ENCODE measurements around the gene STARD13.

Gene STARD13

GRCh38 chr13:33193428-33193974 lies 92.1 kb downstream of the STARD13 start:
- DNase-seq (ENCODE audit: insufficient read length, low spot score) (no peak), FAIRE-seq (no peak)
- TF ChIP-seq POLR2A (IDR thresholded peaks at IDR 0.05; ENCODE audit: low read depth, low read length): no peak

GRCh38 chr13:33191425-33192210 lies 93.9 kb downstream of the STARD13 start:
- FAIRE-seq: no peak
- DNase-seq (ENCODE audit: insufficient read length, low spot score): no peak
- no peak for TF ChIP-seq POLR2A (IDR thresholded peaks at IDR 0.05; ENCODE audit: low read depth, low read length)

- TF ChIP-seq POLR2A (IDR thresholded peaks at IDR 0.05; ENCODE audit: low read depth, low read length): no peak
- no peak for DNase-seq (ENCODE audit: insufficient read length, low spot score)
- no peak for FAIRE-seq
Observed at GRCh38 chr13:33189470-33189869, 96.1 kb downstream of the STARD13 start.

GRCh38 chr13:33188093-33188882 lies 97.3 kb downstream of the STARD13 start:
- TF ChIP-seq POLR2A (IDR thresholded peaks at IDR 0.05; ENCODE audit: low read depth, low read length): no peak
- no peak for FAIRE-seq
- no peak for DNase-seq (ENCODE audit: insufficient read length, low spot score)

- DNase-seq (ENCODE audit: insufficient read length, low spot score) (no peak), FAIRE-seq (no peak)
- no peak for TF ChIP-seq POLR2A (IDR thresholded peaks at IDR 0.05; ENCODE audit: low read depth, low read length)
Observed at GRCh38 chr13:33186861-33187291, 98.7 kb downstream of the STARD13 start.

- FAIRE-seq (no peak), DNase-seq (ENCODE audit: insufficient read length, low spot score) (no peak)
- no peak for TF ChIP-seq POLR2A (IDR thresholded peaks at IDR 0.05; ENCODE audit: low read depth, low read length)
Observed at GRCh38 chr13:33185853-33186252, 99.7 kb downstream of the STARD13 start.

GRCh38 chr13:33184530-33184929 lies 101.0 kb downstream of the STARD13 start:
- FAIRE-seq (no peak), DNase-seq (ENCODE audit: insufficient read length, low spot score) (no peak)
- TF ChIP-seq POLR2A (IDR thresholded peaks at IDR 0.05; ENCODE audit: low read depth, low read length): no peak

GRCh38 chr13:33184112-33184490 lies 101.5 kb downstream of the STARD13 start:
- no peak for TF ChIP-seq POLR2A (IDR thresholded peaks at IDR 0.05; ENCODE audit: low read depth, low read length)
- FAIRE-seq: no peak
- DNase-seq (ENCODE audit: insufficient read length, low spot score): no peak

GRCh38 chr13:33183431-33184111 lies 102.0 kb downstream of the STARD13 start:
- FAIRE-seq: no peak
- DNase-seq (ENCODE audit: insufficient read length, low spot score): no peak
- TF ChIP-seq POLR2A (IDR thresholded peaks at IDR 0.05; ENCODE audit: low read depth, low read length): no peak

GRCh38 chr13:33182729-33183128 lies 102.8 kb downstream of the STARD13 start:
- FAIRE-seq (no peak), DNase-seq (ENCODE audit: insufficient read length, low spot score) (no peak)
- TF ChIP-seq POLR2A (IDR thresholded peaks at IDR 0.05; ENCODE audit: low read depth, low read length): no peak

GRCh38 chr13:33181264-33181663 lies 104.3 kb downstream of the STARD13 start:
- TF ChIP-seq POLR2A (IDR thresholded peaks at IDR 0.05; ENCODE audit: low read depth, low read length): no peak
- no peak for DNase-seq (ENCODE audit: insufficient read length, low spot score)
- FAIRE-seq: no peak

GRCh38 chr13:33180122-33180804 lies 105.3 kb downstream of the STARD13 start:
- DNase-seq (ENCODE audit: insufficient read length, low spot score) (no peak), FAIRE-seq (no peak)
- no peak for TF ChIP-seq POLR2A (IDR thresholded peaks at IDR 0.05; ENCODE audit: low read depth, low read length)

GRCh38 chr13:33179463-33179862 lies 106.1 kb downstream of the STARD13 start:
- FAIRE-seq: no peak
- TF ChIP-seq POLR2A (IDR thresholded peaks at IDR 0.05; ENCODE audit: low read depth, low read length): no peak
- no peak for DNase-seq (ENCODE audit: insufficient read length, low spot score)

Measured in H54 (cell line).